HFF-Myc (cell line): ENCODE results near the gene AQP3.

Experiments
- DNase-seq: peaks from one replicate; pipeline ENCODE4 v3.0.0-alpha.2; 2011; ENCODE audit warnings: low read depth; ENCODE audit errors: extremely low read depth
- H3K4me3 ChIP-seq: replicated peaks from 2 replicates; pipeline ENCODE4 v1.5.1; 2011; ENCODE audit warnings: low read depth, mild to moderate bottlenecking, control low read depth, low read length
- TF ChIP-seq, protein P1 (sequence below): IDR thresholded peaks from 2 replicates; pipeline ENCODE4 v1.5.1; 2012; ENCODE audit warnings: mild to moderate bottlenecking, low read depth, low read length, control low read depth; ENCODE audit errors: missing control alignments

Gene AQP3

DNA sequence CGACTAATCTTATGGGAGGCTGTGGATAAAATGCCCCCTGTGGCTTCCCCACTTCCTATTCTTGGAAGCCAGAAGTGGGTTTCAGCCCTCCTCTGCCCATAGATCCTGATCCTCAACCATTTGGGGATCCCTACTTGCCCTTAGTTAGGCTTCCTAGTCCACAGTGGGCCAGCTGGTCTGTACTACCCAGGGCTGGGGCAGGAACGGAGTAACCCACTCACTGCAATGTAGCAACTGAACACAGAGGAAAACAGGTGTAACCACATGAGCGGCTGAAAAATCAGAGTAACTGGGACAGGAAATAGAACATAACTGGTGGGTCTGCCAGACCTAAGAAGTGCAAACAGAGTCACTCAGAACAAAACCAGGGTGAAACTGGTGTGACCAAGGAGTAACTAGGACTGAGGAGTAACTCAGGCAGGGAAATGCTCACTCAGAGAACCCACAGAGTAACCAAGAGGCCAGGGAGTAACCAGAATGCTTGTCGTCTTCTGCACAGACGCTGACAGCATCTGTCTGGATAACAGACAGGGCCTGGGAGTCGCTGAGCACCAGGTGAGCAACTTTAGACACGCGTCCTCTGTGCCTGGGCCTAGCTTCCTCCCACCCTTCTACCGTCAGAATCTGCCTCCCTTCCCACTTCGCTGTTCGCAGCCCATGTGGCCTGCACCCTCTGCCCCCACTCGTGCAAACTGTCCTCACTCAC is 1.0 kb downstream of the AQP3 start:
- DNase-seq: no peak
- H3K4me3 ChIP-seq: peak overlapping the region; percentile 37; the same call in 1 of the 2 replicates
- TF ChIP-seq, protein P1, sequence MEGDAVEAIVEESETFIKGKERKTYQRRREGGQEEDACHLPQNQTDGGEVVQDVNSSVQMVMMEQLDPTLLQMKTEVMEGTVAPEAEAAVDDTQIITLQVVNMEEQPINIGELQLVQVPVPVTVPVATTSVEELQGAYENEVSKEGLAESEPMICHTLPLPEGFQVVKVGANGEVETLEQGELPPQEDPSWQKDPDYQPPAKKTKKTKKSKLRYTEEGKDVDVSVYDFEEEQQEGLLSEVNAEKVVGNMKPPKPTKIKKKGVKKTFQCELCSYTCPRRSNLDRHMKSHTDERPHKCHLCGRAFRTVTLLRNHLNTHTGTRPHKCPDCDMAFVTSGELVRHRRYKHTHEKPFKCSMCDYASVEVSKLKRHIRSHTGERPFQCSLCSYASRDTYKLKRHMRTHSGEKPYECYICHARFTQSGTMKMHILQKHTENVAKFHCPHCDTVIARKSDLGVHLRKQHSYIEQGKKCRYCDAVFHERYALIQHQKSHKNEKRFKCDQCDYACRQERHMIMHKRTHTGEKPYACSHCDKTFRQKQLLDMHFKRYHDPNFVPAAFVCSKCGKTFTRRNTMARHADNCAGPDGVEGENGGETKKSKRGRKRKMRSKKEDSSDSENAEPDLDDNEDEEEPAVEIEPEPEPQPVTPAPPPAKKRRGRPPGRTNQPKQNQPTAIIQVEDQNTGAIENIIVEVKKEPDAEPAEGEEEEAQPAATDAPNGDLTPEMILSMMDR: no peak

DNA sequence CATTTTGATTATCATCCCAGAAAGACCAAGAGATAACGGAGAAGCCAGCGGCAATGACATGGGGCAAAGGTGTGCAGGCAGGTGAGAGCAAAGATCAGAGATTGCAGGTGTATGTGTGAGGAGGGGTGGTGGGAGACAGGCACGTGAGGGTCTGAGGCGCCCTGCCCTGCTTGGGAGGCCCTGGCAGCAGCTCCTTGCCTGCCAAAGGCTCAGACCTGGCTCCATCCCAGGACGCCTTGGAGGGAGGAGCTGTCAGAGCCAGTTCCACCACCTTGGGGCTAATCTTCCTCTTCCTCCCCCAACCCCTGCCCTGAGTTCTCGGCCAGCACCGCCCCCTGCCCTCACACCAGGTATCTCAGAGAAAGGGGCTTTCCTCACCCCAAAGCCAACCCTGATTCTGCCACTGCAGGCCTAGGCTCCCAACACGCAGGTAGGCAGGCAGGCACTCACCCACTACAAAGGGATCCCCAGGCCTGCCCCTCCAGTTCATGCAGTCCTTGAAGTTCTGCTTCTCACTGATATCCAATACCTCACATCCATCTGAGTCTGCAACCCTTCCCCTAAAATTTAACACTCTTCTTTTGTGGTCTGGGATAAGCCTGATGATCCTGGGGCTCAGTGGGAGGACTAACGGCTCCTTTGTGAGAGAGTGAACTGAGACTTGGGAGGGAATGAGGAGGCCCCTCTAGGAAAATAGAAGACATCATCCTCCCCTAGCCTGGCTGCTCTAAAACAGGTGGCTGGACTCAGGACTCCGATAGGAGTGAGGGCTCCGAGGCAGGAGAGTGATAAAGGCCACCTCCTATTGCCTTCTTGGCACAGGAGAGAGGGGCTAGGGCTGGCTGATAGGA is 1.8 kb downstream of the AQP3 start:
- no peak for DNase-seq
- no peak overlapping the region for H3K4me3 ChIP-seq
- TF ChIP-seq, protein P1: no peak

DNA sequence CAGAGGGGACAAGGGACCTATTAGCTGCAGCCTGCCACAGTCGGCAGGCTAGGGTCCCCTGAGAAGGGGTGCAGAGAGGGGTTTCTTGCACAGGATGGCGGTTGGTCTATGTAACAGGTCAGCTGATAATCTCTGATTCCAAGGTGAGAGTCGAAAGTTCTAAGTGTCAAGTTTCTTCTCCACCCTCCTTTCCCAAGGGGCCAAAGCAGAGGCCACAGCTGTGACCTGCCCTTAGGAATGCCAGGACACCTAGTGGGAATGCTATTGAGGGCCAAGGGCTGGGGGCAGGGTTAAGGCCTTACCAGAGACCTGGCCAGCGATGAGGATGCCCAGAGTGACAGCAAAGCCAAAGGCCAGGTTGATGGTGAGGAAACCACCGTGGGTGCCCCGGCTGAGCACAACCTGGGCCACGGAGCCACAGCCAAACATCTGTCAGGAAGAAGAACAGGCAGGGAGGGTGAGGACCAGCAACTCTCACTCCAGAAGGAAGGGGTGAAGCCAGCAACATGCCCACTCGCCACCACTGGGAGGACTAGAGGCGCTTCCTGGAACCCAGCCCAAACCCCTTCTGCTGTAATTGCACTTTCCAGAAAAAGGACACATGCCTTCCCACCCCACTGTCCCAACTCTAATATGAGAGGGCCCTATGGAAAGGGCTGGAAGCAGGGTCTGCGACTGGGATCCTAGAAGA is 3.8 kb downstream of the AQP3 start:
- H3K4me3 ChIP-seq: no peak overlapping the region
- no peak for DNase-seq
- TF ChIP-seq, protein P1: no peak

DNA sequence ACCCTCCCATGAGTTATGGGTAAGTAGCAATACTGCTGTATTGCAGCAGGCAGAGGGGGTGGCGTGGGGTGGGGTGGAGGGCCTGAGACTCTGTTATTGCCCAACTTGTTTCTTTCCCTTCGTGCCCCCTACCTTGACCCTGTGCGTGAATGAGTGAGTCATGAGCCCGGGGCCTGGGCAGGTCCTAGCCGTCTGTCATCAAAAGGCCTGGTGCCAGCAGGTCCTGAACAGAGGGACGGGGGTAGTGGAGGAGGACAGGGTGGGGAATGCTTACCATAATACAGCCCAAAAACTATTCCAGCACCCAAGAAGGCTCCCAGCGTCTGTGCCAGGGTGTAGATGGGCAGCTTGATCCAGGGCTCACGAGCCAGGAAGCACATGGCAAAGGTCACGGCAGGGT is 4.3 kb downstream of the AQP3 start:
- H3K4me3 ChIP-seq: no peak overlapping the region
- no peak for DNase-seq

DNA sequence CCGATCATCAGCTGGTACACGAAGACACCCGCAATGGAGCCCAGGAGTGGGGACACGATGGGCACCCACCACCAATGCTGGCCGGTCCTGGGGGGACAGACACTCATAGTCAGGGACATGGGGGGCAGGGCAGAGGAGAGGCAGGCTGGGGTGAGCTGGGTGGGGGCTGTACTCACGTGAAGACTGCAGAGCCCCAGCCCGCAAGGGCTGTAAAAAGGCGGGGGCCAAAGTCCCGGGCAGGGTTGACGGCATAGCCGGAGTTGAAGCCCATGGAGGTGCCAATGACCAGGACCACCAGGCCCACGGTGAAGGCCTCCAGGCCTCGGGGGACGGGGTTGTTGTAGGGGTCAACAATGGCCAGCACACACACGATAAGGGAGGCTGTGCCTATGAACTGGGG is 5.3 kb downstream of the AQP3 start:
- TF ChIP-seq, protein P1: no peak
- DNase-seq: no peak
- no peak overlapping the region for H3K4me3 ChIP-seq

More for the DNA sequence above, 4.3 kb downstream of the AQP3 start:
- TF ChIP-seq, protein P1: no peak

DNA sequence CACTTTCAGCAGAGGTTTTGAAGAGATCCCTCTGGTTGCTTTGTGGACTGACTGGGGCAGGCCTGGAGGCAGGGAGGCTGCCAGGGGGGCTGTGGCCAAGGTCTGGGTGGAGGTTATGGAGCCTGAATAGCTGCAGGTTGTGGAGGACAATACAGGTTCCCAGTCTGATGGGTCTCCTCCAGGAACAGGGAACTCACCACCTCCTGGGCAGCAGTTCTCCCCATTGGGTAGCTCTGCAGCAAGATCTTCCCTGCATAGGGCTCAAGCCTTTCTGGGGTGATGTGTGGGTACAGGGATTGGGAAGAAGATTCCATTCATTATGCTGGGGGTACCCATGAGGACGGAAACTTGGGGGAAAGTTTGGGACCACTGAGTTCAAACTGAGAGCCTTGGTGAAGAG is 6.8 kb downstream of the AQP3 start:
- H3K4me3 ChIP-seq: no peak overlapping the region
- DNase-seq: no peak
- TF ChIP-seq, protein P1: no peak
